ENCODE results near the gene DISC1.
"Not testable (repeated sequence)": the region's sequence is repeated elsewhere in the genome, so short reads cannot be mapped to it uniquely, and the experiment has no call there.

DISC1 gene

DNA sequence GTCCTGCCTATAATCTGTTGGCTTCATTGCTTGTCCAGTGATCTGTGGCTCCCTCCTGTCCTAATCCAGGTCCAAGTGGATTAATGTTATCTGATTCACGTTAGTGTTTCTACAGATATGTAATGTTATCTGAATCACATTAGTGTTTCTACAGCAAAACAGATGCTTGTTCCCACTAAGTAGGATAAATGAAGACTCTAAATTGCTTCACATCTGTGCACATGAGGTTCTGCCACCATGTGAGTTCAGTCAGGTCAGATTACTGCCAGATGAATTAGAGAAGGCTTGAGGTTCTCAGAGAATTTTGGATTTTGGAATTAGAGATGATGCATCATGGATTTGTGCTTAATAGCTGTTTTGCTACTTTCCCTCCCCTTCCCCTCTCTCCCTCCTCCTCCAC, 13.2 kb downstream of the DISC1 start:
- no peak for DNase-seq

DNA sequence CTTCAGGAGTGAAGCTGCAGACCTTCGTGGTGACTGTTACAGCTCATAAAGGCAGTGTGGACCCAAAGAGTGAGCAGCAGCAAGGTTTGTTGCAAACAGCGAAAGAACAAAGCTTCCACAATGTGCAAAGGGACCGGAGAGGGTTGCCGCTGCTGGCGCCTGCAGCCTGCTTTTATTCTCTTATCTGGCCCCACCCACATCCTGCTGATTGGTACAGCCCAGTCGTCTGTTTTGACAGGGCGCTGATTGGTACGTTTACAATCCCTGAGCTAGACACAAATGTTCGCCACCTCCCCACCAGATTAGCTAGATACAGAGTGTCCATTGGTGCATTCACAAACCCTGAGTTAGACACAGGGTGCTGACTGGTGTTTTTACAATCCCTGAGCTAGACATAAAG, 14.9 kb downstream of the DISC1 start:
- not testable (repeated sequence) for DNase-seq

DNA sequence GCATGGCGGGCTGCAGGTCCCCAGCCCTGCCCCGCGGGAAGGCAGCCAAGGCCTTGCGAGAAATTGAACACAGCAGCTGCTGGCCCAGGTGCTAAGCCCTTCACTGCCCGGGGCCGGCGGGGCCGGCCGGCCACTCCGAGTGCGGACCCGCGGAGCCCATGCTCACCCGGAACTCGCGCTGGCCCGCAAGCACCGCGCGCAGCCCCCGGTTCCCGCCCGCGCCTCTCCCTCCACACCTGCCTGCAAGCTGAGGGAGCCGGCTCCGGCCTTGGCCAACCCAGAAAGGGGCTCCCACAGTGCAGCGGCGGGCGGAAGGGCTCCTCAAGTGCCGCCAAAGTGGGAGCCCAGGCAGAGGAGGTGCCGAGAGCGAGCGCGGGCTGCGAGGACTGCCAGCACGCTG, 15.5 kb downstream of the DISC1 start:
- DNase-seq, result not testable (repeated sequence)

DNA sequence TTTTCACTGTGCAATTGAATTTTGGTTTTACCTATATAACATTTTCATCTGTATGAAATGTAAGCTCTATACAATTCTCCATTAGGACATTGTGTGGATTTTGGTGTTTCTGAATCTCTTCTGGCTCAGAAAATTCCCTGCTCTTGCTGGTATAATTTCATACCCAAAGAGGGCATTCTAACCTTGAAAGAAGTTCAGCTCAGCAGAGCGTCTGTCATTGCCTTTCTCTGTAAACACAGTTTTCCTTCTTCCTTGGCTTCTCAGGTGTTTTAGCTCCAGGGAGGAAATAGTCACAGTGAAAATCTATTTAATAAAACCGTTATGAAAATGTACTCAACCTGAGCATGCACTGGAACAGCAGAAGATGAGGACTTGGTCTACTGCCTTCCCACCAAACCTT, 16.0 kb downstream of the DISC1 start:
- no peak for DNase-seq

DNA sequence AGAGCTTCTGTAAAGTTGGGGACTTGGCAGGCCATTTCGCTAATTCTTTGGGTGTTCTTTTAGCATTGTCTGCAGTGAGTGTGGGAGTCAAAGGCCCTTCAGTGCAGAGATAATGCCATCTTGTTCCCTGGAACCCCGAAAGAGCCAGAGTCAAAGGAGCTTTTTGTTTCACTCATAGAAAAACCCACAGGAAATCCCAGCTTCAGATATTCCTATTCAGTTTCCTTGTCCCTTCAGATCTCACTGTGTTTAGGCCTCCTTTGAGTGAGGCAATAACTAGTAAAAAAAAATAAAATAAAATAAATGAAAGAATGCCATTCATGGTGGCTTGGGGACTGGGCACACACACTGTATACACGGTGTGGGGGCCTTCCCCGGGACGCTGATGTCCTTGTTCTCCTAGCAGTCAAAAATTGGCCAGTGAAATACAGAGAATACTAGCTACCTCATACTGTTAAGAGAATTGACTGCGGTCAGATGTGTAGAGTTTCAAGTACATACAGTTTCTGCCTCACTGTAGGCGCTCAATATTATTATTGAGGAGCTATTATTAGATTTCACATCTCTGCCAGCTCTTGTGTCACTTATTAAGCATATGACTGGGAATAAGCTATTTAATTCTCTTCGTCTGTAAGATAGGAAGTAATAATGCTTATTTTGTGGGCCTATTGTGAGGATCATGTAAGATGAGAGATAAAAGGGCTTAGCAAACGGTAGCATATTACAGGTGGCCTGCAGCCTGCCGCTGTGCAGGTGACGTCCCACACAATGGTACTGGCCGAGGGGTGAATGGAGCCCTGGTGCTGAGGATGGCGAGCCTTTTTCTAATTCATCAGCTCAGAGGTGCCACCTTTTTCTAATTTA, 16.7 kb downstream of the DISC1 start:
- no peak for DNase-seq

DNA sequence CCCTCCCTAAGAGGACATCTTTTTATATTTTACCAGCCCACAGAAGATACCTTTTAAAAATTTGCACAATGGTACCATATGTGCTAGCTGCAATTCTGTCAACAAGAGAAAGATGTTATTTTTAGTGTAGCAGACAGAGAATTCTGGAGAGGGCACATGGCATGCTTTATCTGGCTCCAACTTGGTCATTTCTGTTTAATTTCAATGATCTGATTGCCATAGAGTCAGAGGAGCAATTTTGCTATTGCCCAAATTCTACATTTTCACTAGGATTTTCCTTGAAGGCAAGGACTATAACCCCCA, 17.3 kb downstream of the DISC1 start:
- no peak for DNase-seq

DNA sequence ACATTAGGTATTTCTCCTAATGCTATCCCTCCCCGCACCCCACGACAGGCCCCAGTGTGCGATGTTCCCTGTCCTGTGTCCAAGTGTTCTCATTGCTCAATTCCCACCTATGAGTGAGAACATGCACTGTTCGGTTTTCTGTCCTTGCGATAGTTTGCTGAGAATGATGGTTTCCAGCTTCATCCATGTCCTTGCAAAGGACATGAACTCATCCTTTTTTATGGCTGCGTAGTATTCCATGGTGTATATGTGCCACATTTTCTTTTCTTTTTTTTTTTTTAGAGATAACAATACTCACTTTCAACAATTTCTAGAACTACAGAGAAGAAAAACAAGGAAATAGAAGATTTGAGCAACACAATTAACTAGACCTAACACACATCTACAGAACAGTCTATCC, 19.0 kb downstream of the DISC1 start:
- DNase-seq, result not testable (repeated sequence)

DNA sequence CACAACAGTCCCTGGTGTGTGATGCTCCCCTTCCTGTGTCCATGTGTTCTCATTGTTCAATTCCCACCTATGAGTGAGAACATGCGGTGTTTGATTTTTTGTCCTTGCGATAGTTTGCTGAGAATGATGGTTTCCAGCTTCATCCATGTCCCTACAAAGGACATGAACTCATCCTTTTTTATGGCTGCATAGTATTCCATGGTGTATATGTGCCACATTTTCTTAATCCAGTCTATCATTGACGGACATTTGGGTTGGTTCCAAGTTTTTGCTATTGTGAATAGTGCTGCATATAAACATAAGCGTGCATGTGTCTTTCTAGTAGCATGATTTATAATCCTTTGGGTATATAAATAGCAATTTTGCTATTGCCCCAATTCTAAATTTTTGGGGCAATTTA, 19.6 kb downstream of the DISC1 start:
- not testable (repeated sequence) for DNase-seq

DNA sequence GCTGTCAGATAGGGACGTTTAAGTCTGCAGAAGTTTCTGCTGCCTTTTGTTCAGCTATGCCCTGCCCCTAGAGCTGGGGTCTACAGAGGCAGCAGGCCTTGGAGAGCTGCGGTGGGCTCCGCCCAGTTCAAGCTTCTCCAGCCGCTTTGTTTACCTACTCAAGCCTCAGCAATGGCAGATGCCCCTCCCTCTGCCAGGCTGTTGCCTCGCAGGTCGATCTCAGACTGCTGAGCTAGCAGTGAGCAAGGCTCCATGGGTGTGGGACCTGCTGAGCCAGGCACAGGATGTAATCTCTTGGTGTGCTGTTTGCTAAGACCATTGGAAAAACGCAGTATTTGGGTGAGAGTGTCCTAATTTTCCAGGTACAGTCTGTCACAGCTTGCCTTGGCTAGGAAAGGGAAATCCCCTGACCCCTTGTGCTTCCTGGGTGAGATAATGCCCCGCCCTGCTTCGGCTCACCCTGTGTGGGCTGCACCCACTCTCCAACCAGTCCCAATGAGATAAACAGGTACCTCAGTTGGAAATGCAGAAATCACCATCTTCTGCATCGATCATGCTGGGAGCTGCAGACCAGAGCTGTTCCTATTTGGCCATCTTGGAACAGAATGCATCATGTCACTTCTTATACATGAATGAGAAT, 25.2 kb downstream of the DISC1 start:
- peak; percentile 10 for DNase-seq

DNA sequence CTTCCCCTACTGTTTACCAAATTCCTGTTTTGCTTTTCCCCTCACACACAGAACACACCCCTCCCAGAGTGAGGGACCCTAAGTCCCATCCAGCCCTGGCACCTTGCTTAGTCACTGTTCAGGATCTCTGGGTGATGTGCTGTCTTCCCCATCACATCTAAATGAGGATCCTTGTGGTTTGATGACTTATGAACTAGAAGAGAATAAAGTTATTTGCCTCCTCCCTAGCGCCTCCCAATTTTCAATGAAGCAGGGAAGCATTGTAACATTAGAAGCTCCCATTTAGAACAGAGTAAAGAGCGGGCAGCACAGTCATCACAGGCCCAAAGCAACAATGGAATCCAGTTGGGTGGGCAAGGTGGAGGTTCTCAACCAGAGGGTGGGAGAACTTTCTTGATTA, 27.0 kb downstream of the DISC1 start:
- DNase-seq, result no peak

DNA sequence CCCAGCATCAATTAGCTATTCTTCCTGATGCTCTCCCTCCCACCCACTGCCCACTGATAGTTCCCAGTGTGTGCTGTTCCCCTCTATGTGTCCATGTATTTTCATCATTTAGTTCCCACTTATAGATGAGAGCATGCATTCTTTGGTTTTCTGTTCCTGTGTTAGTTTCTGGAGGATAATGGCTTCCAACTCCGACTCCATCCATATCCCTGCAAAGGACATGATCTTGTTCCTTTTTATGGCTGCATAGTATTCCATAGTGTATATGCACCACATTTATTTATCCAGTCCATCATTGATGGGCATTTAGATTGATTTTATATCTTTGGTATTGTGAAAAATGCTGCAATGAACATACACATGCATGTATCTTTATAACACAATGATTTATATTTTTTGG, 30.2 kb downstream of the DISC1 start:
- DNase-seq, result no peak

DNA sequence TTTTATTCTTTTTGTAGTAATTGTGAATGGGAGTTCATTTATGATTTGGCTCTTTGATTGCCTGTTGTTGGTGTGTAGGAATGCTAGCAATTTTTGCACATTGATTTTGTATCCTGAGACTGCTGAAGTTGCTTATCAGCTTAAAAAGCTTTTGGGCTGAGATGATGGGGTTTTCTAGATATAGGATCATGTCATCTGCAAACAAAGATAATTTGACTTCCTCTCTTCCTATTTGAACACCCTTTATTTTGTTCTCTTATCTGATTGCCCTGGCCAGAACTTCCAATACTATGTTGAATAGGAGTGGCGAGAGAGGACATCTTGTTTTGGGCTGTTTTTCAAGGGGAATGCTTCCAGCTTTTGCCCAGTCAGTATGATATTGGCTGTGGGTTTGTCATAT, 31.6 kb downstream of the DISC1 start:
- DNase-seq, result not testable (repeated sequence)

DNA sequence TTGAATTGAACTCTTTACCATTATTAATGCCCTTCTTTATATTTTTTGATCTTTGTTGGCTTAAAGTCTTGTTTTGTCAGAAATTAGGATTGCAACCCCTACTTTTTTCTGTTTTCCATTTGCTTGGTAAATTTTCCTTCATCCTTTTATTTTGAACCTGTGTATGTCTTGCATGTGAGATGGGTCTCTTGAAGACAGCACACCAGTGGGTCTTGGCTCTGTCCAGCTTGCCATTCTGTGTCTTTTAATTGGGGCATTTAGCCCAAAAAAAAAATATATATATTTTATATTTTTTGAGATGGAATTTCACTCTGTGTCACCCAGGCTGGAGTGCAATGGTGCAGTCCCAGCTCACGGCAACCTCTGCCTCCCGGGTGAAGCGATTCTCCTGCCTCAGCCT, 33.6 kb downstream of the DISC1 start:
- no peak for DNase-seq

DNA sequence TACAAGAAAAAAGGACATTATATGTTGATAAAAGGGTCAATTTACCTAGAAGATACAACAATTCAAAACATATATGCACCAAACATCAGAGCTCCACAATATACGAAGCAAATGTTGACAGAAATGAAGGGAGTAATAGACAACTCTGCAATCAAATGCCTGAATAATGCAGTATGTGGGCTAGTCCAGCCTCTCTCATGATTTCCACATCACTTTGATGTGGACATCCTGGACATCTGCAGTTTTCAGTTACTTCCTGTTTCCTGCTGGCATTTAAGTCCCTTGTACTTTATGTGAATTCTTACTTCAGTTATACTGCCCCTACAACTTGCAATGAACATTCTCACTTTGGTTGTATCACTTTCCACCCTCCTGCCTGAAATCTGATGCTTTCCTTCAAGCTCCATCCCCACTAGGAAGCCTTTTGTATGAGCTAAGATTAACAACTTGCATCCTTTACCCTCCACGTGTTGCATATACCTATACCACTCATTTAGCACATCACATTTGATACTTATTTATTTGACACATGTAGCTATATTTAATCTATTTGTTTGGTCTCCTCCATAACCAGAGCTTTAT, 36.7 kb downstream of the DISC1 start:
- DNase-seq, result no peak

DNA sequence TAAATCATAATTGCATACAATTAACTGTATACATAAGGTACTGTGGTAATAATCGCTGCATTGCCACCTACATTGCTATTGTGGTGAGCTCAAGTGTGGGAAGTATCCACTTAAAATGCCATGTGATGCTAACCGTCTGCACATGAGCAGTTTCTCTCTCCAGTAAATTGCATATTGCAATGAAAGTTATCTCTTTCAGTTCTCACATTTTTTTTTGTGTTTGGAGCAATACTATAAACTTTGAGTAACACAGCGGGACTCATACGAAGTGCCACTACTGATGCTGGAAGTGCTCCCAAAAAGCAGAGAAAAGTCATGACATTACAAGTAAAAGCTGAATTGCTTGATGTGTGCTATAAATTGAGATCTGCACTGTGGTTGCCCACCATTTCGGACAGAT, 38.5 kb downstream of the DISC1 start:
- DNase-seq, result no peak

DNA sequence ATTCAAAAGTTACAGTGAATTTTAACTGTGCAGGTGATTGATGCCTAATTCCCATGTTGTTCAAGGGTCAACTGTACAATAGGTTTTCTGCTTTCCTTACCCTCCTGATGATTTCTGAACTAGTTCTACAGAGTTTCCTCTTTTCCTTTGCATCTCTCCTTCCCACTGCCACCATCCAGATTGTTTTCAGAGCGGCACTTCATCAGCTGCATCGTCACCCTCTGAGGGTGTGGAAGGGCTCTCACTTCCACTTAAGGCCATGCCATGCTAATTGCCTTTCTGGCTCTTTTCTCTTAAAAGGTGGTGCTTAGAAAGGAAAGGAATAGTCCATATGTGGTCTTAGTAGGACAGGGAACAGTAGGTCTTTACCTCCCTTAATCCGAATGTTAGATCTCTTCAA, 39.1 kb downstream of the DISC1 start:
- no peak for DNase-seq

DNA sequence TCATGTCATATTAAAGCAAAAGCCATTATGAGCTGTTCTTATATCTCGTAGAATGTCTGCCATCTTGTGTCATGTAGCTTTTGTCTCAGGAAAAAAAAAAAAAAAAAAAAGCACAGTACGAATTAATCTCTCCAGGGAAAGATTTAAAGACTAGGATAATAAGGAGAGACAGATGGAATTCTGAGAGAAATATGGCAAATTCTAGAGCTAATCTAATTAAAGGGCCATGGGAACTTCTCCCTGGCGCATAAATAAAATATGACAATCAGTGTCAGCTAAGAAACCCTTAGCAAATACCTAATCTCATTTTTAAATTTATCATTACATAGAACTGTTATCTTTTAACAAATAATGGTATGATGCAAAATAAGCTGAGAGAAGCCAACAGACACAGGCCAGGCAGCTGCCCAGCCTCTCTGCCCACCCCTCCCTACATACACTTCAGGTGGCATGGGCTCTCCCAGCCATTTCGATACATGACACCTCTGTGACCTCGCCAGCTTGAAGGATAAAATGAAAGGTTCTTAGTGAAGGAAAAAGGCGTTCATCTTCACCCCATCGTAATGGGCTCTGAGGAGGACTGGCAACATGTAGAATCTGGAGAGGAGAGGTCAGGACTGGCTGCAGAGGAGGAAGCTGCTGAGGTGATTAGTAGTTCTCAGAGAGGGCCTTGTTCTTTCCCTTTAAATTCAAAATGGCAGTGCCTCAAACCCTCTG, 39.8 kb downstream of the DISC1 start:
- no peak for DNase-seq

DNA sequence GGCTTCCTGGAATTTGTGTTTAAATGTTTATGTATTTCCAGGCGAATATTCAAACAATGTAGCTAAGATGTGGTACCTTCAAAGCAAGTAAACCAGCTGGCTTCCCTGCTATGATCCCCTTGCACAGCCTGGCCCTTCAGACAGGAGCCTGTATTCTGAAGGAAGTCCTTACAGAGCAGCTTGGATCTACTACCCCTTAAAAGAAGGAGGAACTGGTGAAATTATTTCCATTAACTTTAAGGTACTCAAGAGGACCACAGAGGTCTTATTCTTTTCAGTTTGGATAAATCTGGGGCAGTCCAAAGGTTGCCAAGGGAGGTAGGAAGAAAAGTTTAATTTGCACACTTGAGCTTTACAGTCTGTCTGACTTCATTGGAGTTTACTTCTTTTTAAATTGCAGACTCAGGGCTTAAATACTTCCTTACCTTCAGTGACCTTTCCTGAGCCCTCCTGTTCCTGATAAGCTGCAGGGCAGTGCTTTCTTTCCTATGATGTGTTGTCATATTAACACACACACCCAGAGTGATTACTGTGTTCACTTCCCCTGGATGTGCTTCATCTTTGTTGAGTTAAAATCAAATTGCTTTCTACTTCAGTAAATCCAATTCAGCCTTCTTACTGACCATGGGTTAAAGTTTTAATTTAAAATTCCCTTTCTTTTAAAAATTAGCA, 40.5 kb downstream of the DISC1 start:
- DNase-seq, result no peak

DNA sequence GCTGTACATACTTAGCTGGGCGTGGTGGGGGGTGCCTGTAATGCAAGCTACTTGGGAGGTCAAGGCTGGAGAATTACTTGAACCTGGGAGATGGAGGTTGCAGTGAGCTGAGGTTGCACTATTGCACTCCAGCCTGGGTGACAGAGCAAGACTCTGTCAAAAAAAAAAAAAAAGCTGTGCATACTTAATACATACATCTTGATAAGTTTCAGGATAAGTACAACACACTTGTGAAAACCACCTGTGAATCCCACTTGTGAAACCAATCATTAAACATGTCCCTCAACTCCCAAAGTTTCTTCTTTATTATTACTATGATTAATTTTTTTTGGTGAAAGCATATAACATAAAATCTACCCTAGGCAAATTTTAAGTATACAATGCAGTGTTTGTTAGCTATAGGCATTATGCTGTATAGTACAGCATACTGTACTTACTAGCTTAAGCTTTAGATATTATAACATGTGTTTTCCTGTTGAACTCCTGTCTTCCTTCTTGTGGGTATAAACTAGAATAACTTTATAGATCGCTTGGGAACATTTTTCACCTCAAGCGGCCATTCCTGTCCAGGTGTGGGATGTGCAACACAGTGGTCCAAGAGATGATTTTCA, 41.4 kb downstream of the DISC1 start:
- DNase-seq, result no peak

DNA sequence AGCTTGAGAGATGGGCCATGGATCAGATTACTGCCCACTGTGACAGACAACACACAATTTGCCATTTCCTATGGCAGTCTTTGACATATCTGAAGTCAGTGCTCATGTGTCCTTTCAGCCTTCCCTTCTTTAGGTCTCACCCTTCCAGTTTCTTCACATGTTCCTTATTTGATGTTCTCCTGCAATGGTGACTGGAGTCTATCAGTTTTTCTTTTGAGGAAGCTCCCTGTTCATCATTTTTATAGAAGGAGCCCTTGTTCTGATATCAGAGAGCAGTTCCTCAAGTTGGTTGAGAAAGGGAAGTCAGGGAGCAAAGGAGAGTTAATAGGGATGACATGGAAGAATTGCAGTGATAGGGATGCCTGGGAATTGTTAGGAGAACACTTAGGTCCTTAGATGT, 42.2 kb downstream of the DISC1 start:
- no peak for DNase-seq

DNA sequence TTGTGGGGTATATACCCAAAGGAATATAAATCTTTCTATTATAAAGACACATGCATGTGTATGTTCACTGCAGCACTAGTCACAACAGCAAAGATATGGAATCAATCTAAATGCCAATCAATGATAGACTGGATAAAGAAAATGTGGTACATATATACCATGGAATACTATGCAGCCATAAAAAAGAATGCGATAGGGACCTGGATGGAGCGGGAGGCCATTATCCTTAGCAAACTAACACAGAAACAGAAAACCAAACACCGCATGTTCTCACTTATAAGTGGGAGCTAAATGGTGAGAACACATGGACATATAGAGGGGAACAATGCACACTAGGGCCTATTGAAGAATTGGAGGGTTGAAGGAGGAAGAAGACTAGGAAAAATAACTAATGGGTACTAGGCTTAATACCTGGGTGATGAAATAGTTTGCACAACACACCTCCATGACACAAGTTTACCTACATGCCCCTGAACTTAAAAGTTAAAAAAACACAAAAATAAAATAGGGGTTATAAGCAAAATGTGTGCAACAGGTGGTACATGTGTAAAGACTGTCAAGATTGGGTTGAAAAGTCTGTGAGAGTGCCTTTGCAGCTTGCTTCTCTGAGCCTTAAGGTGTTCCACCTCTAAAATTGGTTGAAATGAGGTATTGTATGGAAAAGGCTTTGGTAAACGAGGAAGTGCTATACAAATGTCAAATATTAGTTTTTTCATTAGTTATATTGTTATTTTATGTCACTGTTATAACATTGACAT, 43.5 kb downstream of the DISC1 start:
- not testable (repeated sequence) for DNase-seq

DNA sequence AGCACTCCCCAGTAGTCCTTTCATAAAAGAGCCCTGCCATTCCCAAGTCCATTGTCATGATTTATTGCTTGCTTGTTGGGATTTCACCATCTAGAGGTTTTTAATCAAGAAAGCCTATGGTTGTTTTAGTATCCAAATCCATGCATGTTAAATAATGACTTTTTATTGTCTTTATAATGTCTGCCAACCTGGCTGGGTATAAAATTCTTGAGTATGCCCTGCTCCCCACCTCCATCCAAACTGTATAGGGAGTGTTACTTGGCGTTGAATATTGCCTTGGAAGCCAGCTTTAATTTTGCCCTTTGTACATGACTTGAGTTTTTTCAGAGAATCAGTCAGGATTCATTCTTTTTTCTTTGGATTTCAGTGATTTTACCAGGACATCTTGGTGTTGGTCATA, 44.2 kb downstream of the DISC1 start:
- DNase-seq, result no peak
